ENCODE results near the gene TMEM18.
A peak's percentile ranks its signal among the peaks of the same experiment; 100 is the strongest.

Gene TMEM18

GRCh38 chr2:720842-721241 is 43.6 kb upstream of the TMEM18 start:
- Histone ChIP-seq H4K8ac (ENCODE audit: low read depth, low read length) (no peak overlapping the region), H3K4ac (ENCODE audit: low read length) (no peak overlapping the region), H2AFZ (ENCODE audit: low read length) (no peak overlapping the region), H2BK12ac (ENCODE audit: low read length) (no peak overlapping the region), H3K9ac (ENCODE audit: low read depth, low read length, poor library complexity) (no peak overlapping the region), H3K36me3 (replicated peaks in 1 of 2; ENCODE audit: control insufficient read depth in 2 of 2, insufficient read depth in 2 of 2, low read length in 2 of 2) (no peaks in the 10 kb centered on the region), H3K14ac (ENCODE audit: low read length) (no peak overlapping the region), H4K91ac (ENCODE audit: low read depth, low read length, poor library complexity) (no peak overlapping the region), H3K4me3 (ENCODE audit: low read length in 2 of 2) (no peak overlapping the region), H2BK15ac (ENCODE audit: low read length) (no peak overlapping the region), H3K23ac (ENCODE audit: low read depth, low read length, poor library complexity) (peak overlapping the region; percentile 58), H3K4me1 (ENCODE audit: control insufficient read depth in 2 of 2, insufficient read depth in 1 of 2, low read depth in 1 of 2, low read length in 2 of 2) (no peaks in the 10 kb centered on the region), H3K9me3 (replicated peaks in 1 of 2; ENCODE audit: control insufficient read depth in 2 of 2, insufficient read depth in 1 of 2, low read depth in 1 of 2, low read length in 2 of 2) (no peaks in the 10 kb centered on the region), H2BK5ac (ENCODE audit: low read length) (no peak overlapping the region), H2BK120ac (ENCODE audit: low read depth, low read length) (peak overlapping the region; percentile 38), H3K4me2 (ENCODE audit: insufficient read depth, low read length, poor library complexity, severe bottlenecking) (no peak overlapping the region), H3K27ac (replicated peaks; ENCODE audit: low read length) (no peak overlapping the region), H3K79me1 (ENCODE audit: low read depth, low read length) (no peaks in the 10 kb centered on the region), H3K27me3 (ENCODE audit: control insufficient read depth in 3 of 3, insufficient read depth in 3 of 3, low read depth in 1 of 3, low read length in 3 of 3) (peaks cover 0 to 8% (median 0%) of the 10 kb centered on the region in 3 experiments), H3K18ac (ENCODE audit: low read length) (no peak overlapping the region), H2AK5ac (ENCODE audit: low read depth, low read length) (no peak overlapping the region)
- WGBS, 2 donors (ENCODE audit: extremely low coverage in 2 of 2, insufficient read length in 2 of 2, insufficient replicate concordance in 1 of 2): no CpG with 5 or more reads among the region's 21 CpGs
- no peak for DNase-seq (ENCODE audit: low spot score)

GRCh38 chr2:719734-720133 is 42.5 kb upstream of the TMEM18 start:
- Histone ChIP-seq H2AK5ac (ENCODE audit: low read depth, low read length) (no peak overlapping the region), H4K91ac (ENCODE audit: low read depth, low read length, poor library complexity) (no peak overlapping the region), H3K9ac (ENCODE audit: low read depth, low read length, poor library complexity) (no peak overlapping the region), H3K18ac (ENCODE audit: low read length) (no peak overlapping the region), H4K8ac (ENCODE audit: low read depth, low read length) (no peak overlapping the region), H3K14ac (ENCODE audit: low read length) (no peak overlapping the region), H2AFZ (ENCODE audit: low read length) (no peak overlapping the region), H2BK12ac (ENCODE audit: low read length) (no peak overlapping the region), H3K4me3 (ENCODE audit: low read length in 2 of 2) (peak overlapping the region in 1 of 2 donors; percentile 48), H3K79me1 (ENCODE audit: low read depth, low read length) (no peaks in the 10 kb centered on the region), H3K27ac (replicated peaks; ENCODE audit: low read length) (no peak overlapping the region), H3K36me3 (replicated peaks in 1 of 2; ENCODE audit: control insufficient read depth in 2 of 2, insufficient read depth in 2 of 2, low read length in 2 of 2) (no peaks in the 10 kb centered on the region), H2BK5ac (ENCODE audit: low read length) (no peak overlapping the region), H3K27me3 (ENCODE audit: control insufficient read depth in 3 of 3, insufficient read depth in 3 of 3, low read depth in 1 of 3, low read length in 3 of 3) (peaks cover 0 to 8% (median 0%) of the 10 kb centered on the region in 3 experiments), H3K4me1 (ENCODE audit: control insufficient read depth in 2 of 2, insufficient read depth in 1 of 2, low read depth in 1 of 2, low read length in 2 of 2) (no peaks in the 10 kb centered on the region), H3K9me3 (replicated peaks in 1 of 2; ENCODE audit: control insufficient read depth in 2 of 2, insufficient read depth in 1 of 2, low read depth in 1 of 2, low read length in 2 of 2) (no peaks in the 10 kb centered on the region), H2BK120ac (ENCODE audit: low read depth, low read length) (no peak overlapping the region), H3K4ac (ENCODE audit: low read length) (no peak overlapping the region), H3K4me2 (ENCODE audit: insufficient read depth, low read length, poor library complexity, severe bottlenecking) (no peak overlapping the region), H2BK15ac (ENCODE audit: low read length) (no peak overlapping the region), H3K23ac (ENCODE audit: low read depth, low read length, poor library complexity) (no peak overlapping the region)
- no peak for DNase-seq (ENCODE audit: low spot score)
- WGBS, 2 donors (ENCODE audit: extremely low coverage in 2 of 2, insufficient read length in 2 of 2, insufficient replicate concordance in 1 of 2): no CpG with 5 or more reads among the region's 9 CpGs

DNA sequence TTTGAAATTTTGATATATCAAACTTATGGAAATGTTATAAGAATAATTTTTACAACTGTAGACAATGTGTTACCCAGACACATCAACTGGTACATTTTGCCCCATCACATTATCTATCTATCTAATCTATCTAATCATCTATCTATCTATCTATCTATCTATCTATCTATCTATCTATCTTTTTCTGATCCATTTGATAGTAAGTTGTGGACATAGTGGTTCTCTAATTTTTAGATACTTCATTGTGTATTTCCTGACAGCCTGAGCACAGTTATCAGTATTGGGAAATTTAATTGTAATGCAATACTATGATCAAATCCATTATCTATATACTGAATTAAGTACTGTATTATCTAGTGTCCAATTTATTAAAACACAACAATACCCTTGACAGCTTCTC is 42.0 kb upstream of the TMEM18 start:
- no peak overlapping the region for H2BK120ac ChIP-seq (ENCODE audit: low read depth, low read length)
- no peak overlapping the region for H2BK12ac ChIP-seq (ENCODE audit: low read length)
- no peak overlapping the region for H3K18ac ChIP-seq (ENCODE audit: low read length)
- H3K14ac ChIP-seq (ENCODE audit: low read length): no peak overlapping the region
- H3K27ac ChIP-seq (replicated peaks; ENCODE audit: low read length): no peak overlapping the region
- no peak overlapping the region for H4K8ac ChIP-seq (ENCODE audit: low read depth, low read length)
- no peak overlapping the region for H3K4me2 ChIP-seq (ENCODE audit: insufficient read depth, low read length, poor library complexity, severe bottlenecking)
- no peaks in the 10 kb centered on the region for H3K9me3 ChIP-seq (replicated peaks in 1 of 2; ENCODE audit: control insufficient read depth in 2 of 2, insufficient read depth in 1 of 2, low read depth in 1 of 2, low read length in 2 of 2)
- H3K79me1 ChIP-seq (ENCODE audit: low read depth, low read length): no peaks in the 10 kb centered on the region
- no peak for DNase-seq (ENCODE audit: low spot score)
- H4K91ac ChIP-seq (ENCODE audit: low read depth, low read length, poor library complexity): no peak overlapping the region
- H2BK15ac ChIP-seq (ENCODE audit: low read length): no peak overlapping the region
- H3K4ac ChIP-seq (ENCODE audit: low read length): no peak overlapping the region
- no peak overlapping the region for H2AK5ac ChIP-seq (ENCODE audit: low read depth, low read length)
- no peaks in the 10 kb centered on the region for H3K36me3 ChIP-seq (replicated peaks in 1 of 2; ENCODE audit: control insufficient read depth in 2 of 2, insufficient read depth in 2 of 2, low read length in 2 of 2)
- H3K23ac ChIP-seq (ENCODE audit: low read depth, low read length, poor library complexity): no peak overlapping the region
- no peaks in the 10 kb centered on the region for H3K4me1 ChIP-seq (ENCODE audit: control insufficient read depth in 2 of 2, insufficient read depth in 1 of 2, low read depth in 1 of 2, low read length in 2 of 2)
- H2AFZ ChIP-seq (ENCODE audit: low read length): no peak overlapping the region
- no peak overlapping the region for H3K9ac ChIP-seq (ENCODE audit: low read depth, low read length, poor library complexity)
- H3K27me3 ChIP-seq (ENCODE audit: control insufficient read depth in 3 of 3, insufficient read depth in 3 of 3, low read depth in 1 of 3, low read length in 3 of 3): peaks cover 0 to 3% (median 0%) of the 10 kb centered on the region in 3 experiments
- no peak overlapping the region for H2BK5ac ChIP-seq (ENCODE audit: low read length)
- no peak overlapping the region for H3K4me3 ChIP-seq (ENCODE audit: low read length in 2 of 2)

GRCh38 chr2:717661-718060 is 40.5 kb upstream of the TMEM18 start:
- no peak overlapping the region for H3K4me2 ChIP-seq (ENCODE audit: insufficient read depth, low read length, poor library complexity, severe bottlenecking)
- H2AFZ ChIP-seq (ENCODE audit: low read length): no peak overlapping the region
- H3K27ac ChIP-seq (replicated peaks; ENCODE audit: low read length): no peak overlapping the region
- H4K91ac ChIP-seq (ENCODE audit: low read depth, low read length, poor library complexity): no peak overlapping the region
- no peak overlapping the region for H2BK12ac ChIP-seq (ENCODE audit: low read length)
- H3K79me1 ChIP-seq (ENCODE audit: low read depth, low read length): no peaks in the 10 kb centered on the region
- no peak overlapping the region for H2AK5ac ChIP-seq (ENCODE audit: low read depth, low read length)
- H2BK120ac ChIP-seq (ENCODE audit: low read depth, low read length): no peak overlapping the region
- no peak overlapping the region for H4K8ac ChIP-seq (ENCODE audit: low read depth, low read length)
- H3K4me3 ChIP-seq (ENCODE audit: low read length in 2 of 2): no peak overlapping the region
- H3K4me1 ChIP-seq (ENCODE audit: control insufficient read depth in 2 of 2, insufficient read depth in 1 of 2, low read depth in 1 of 2, low read length in 2 of 2): no peaks in the 10 kb centered on the region
- no peak overlapping the region for H2BK5ac ChIP-seq (ENCODE audit: low read length)
- H3K9ac ChIP-seq (ENCODE audit: low read depth, low read length, poor library complexity): no peak overlapping the region
- H3K14ac ChIP-seq (ENCODE audit: low read length): no peak overlapping the region
- no peak overlapping the region for H3K23ac ChIP-seq (ENCODE audit: low read depth, low read length, poor library complexity)
- no peaks in the 10 kb centered on the region for H3K9me3 ChIP-seq (replicated peaks in 1 of 2; ENCODE audit: control insufficient read depth in 2 of 2, insufficient read depth in 1 of 2, low read depth in 1 of 2, low read length in 2 of 2)
- H3K36me3 ChIP-seq (replicated peaks in 1 of 2; ENCODE audit: control insufficient read depth in 2 of 2, insufficient read depth in 2 of 2, low read length in 2 of 2): no peaks in the 10 kb centered on the region
- no peaks in the 10 kb centered on the region for H3K27me3 ChIP-seq (ENCODE audit: control insufficient read depth in 3 of 3, insufficient read depth in 3 of 3, low read depth in 1 of 3, low read length in 3 of 3)
- H3K4ac ChIP-seq (ENCODE audit: low read length): no peak overlapping the region
- WGBS, 2 donors (ENCODE audit: extremely low coverage in 2 of 2, insufficient read length in 2 of 2, insufficient replicate concordance in 1 of 2): no CpG with 5 or more reads among the region's 5 CpGs
- no peak overlapping the region for H3K18ac ChIP-seq (ENCODE audit: low read length)
- no peak overlapping the region for H2BK15ac ChIP-seq (ENCODE audit: low read length)
- no peak for DNase-seq (ENCODE audit: low spot score)

All from neuronal stem cell (in vitro differentiated cells).